ENCODE results near the gene ATP5MG.
"Not testable (repeated sequence)": the region's sequence is repeated elsewhere in the genome, so short reads cannot be mapped to it uniquely, and the experiment has no call there.

Gene ATP5MG

GRCh38 chr11:118406599-118407166 is 5.3 kb downstream of the ATP5MG start:
- DNase-seq (ENCODE audit: low read depth in 1 of 2, low spot score in 1 of 2), result no peak

- no peak for DNase-seq (ENCODE audit: low read depth in 1 of 2, low spot score in 1 of 2)
These were observed 8.8 kb downstream of the ATP5MG start for GRCh38 chr11:118410055-118410745.

- DNase-seq (ENCODE audit: low read depth in 1 of 2, low spot score in 1 of 2), result no peak
These were observed 10.1 kb downstream of the ATP5MG start for GRCh38 chr11:118411530-118411929.

- DNase-seq (ENCODE audit: low read depth in 1 of 2, low spot score in 1 of 2), result no peak
These were observed 11.5 kb downstream of the ATP5MG start for GRCh38 chr11:118412921-118413320.

- DNase-seq (ENCODE audit: low read depth in 1 of 2, low spot score in 1 of 2), result no peak
These were observed 13.8 kb downstream of the ATP5MG start for GRCh38 chr11:118415062-118415738.

GRCh38 chr11:118415739-118416068 is 14.3 kb downstream of the ATP5MG start:
- no peak for DNase-seq (ENCODE audit: low read depth in 1 of 2, low spot score in 1 of 2)

- not testable (repeated sequence) for DNase-seq (ENCODE audit: low read depth in 1 of 2, low spot score in 1 of 2)
These were observed 15.5 kb downstream of the ATP5MG start for GRCh38 chr11:118416900-118417299.

GRCh38 chr11:118417801-118418200 is 16.4 kb downstream of the ATP5MG start:
- DNase-seq (ENCODE audit: low read depth in 1 of 2, low spot score in 1 of 2), result no peak

- DNase-seq (ENCODE audit: low read depth in 1 of 2, low spot score in 1 of 2), result no peak
These were observed 17.4 kb downstream of the ATP5MG start for GRCh38 chr11:118418766-118419165.

GRCh38 chr11:118427707-118428106 is 26.3 kb downstream of the ATP5MG start:
- no peak for DNase-seq (ENCODE audit: low read depth in 1 of 2, low spot score in 1 of 2)

GRCh38 chr11:118430956-118431355 is 29.6 kb downstream of the ATP5MG start:
- DNase-seq (ENCODE audit: low read depth in 1 of 2, low spot score in 1 of 2), result no peak

GRCh38 chr11:118434123-118434552 is 32.7 kb downstream of the ATP5MG start:
- no peak for DNase-seq (ENCODE audit: low read depth in 1 of 2, low spot score in 1 of 2)

GRCh38 chr11:118434553-118435289 is 33.3 kb downstream of the ATP5MG start:
- peak in 1 of 2 donors; percentile 15 for DNase-seq (ENCODE audit: low read depth in 1 of 2, low spot score in 1 of 2)

- DNase-seq (ENCODE audit: low read depth in 1 of 2, low spot score in 1 of 2), result peak; percentile 22 to 42
These were observed 34.0 kb downstream of the ATP5MG start for GRCh38 chr11:118435290-118435892.

GRCh38 chr11:118435893-118436624 is 34.7 kb downstream of the ATP5MG start, which contains the start of gene KMT2A:
Gene KMT2A, plus strand, starts transcription at chr11:118436492. Its CDS starts 21 bp downstream, at chr11:118436513.
- peak; percentile 87 to 90 for DNase-seq (ENCODE audit: low read depth in 1 of 2, low spot score in 1 of 2)

GRCh38 chr11:118436639-118437207 is 35.3 kb downstream of the ATP5MG start:
- peak; percentile 12 to 17 for DNase-seq (ENCODE audit: low read depth in 1 of 2, low spot score in 1 of 2)

GRCh38 chr11:118437208-118438125 is 36.1 kb downstream of the ATP5MG start:
- DNase-seq (ENCODE audit: low read depth in 1 of 2, low spot score in 1 of 2), result peak; percentile 21 to 37

GRCh38 chr11:118438314-118438931 is 37.0 kb downstream of the ATP5MG start:
- DNase-seq (ENCODE audit: low read depth in 1 of 2, low spot score in 1 of 2), result peak in 1 of 2 donors; percentile 31

- DNase-seq (ENCODE audit: low read depth in 1 of 2, low spot score in 1 of 2), result no peak
These were observed 38.2 kb downstream of the ATP5MG start for GRCh38 chr11:118439646-118440045.

All from activated T-helper 1 cell treated with anti-CD3 and anti-CD28 coated beads, Interleukin-2, amount 50 U/mL, for 16 hours (primary cell).